Measurements from ENCODE around the gene PHF13. TPM values are rescaled to one million over a fixed set of nuclear protein-coding genes. Genes with fewer than 3 reads are reported as not detected.
A peak's percentile ranks its signal among the peaks of the same experiment; 100 is the strongest.

Gene PHF13
- total RNA-seq, 1 experiment from 2014 or later = 55.8 TPM

DNA sequence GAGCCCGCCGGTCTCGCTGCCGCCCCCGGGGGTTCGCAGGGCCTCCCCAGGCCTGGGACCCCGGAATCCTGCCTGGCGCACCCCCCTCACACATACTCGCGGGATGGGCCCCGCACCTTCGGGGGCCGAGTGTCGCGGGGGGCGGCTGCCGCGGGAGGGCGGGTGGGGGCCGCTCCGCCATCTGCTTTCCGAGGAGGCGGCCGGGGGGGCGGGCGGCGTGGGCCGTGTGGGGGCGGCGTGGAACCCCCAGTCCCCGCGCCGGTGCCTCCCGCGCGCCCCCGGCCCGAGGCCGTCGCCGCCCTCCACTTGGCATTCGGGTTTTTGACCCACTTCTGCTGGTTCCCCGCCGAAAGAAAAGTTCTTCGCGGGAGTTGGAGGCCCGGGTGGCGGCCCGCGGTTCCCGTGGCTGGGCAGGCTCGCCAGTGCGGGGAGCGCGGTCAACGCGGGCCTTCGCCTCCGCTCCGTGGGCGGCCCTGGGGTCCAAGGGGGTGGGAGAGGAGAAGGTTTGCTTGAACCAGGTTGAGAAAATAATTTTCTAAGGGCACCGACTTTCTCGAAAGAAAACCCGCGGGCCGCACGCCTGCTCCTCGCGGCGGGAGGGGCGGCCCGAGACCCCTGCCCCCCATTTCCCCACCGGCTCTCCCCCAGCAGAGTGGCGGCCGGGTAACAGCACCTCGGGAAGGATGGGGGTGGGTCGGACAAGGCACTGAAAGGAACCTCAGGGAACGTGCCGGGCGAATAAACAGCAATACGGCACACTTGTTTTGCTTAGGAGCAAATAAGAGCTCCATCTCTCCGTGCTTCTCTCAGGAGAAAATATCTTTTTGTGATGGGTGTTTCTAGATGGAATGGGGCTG lies 1.6 kb downstream of the PHF13 start:
- Histone ChIP-seq H2BK20ac (ENCODE audit: low read depth, low read length, poor library complexity, severe bottlenecking) (no peak overlapping the region), H3K4ac (ENCODE audit: low read depth, low read length) (no peak overlapping the region), H3K18ac (ENCODE audit: insufficient read length, low read depth, low read length) (no peak overlapping the region), H4K8ac (replicated peaks; ENCODE audit: insufficient read length, low read depth, low read length) (no peak overlapping the region), H3K79me1 (ENCODE audit: insufficient read depth, low read depth, low read length, poor library complexity, severe bottlenecking) (peaks cover 9% of the 10 kb centered on the region), H2AK5ac (ENCODE audit: insufficient read length, low read length) (no peak overlapping the region), H3K4me1 (ENCODE audit: insufficient read depth, low read length) (no peaks in the 10 kb centered on the region), H3K27ac (ENCODE audit: insufficient read length, low read depth, low read length) (no peak overlapping the region), H2BK120ac (ENCODE audit: low read depth, low read length, poor library complexity, severe bottlenecking) (no peak overlapping the region), H3K56ac (ENCODE audit: insufficient read length, low read depth, low read length) (no peak overlapping the region), H3K27me3 (ENCODE audit: insufficient read depth, low read length) (no peaks in the 10 kb centered on the region), H4K5ac (ENCODE audit: insufficient read length, low read depth, low read length) (no peak overlapping the region), H2BK15ac (ENCODE audit: low read depth, low read length) (no peak overlapping the region), H3K79me2 (ENCODE audit: insufficient read depth, low read length) (peaks cover 15% of the 10 kb centered on the region; the same call in 1 of the 2 replicates), H3K14ac (ENCODE audit: insufficient read depth, low read length) (peak overlapping the region; percentile 89; the same call in 1 of the 2 replicates), H3K9ac (ENCODE audit: extremely low read depth, insufficient read length, low read length) (peak overlapping the region; percentile 33), H3K23ac (ENCODE audit: insufficient read length, low read depth, low read length) (no peak overlapping the region), H3T11ph (ENCODE audit: low read length) (no peak overlapping the region), H2BK12ac (ENCODE audit: insufficient read length, low read depth, low read length) (no peak overlapping the region), H2AFZ (ENCODE audit: low read length) (no peak overlapping the region), H2BK5ac (ENCODE audit: insufficient read length, low read length) (no peak overlapping the region), H4K20me1 (ENCODE audit: control insufficient read depth, insufficient read depth, insufficient read length) (no peaks in the 10 kb centered on the region), H3K9me3 (ENCODE audit: control insufficient read depth, low read depth, low read length) (no peaks in the 10 kb centered on the region), H3K23me2 (ENCODE audit: insufficient read length, low read depth, low read length, poor library complexity, severe bottlenecking) (peaks cover 17% of the 10 kb centered on the region), H3K4me2 (ENCODE audit: insufficient read depth, insufficient read length, low read length) (peak overlapping the region; percentile 78), H4K91ac (ENCODE audit: insufficient read length, low read depth, low read length) (no peak overlapping the region)
- Mint-ChIP-seq H3K9me3 (no peaks in the 10 kb centered on the region), H3K27me3 (ENCODE audit: low read depth) (peaks cover 14% of the 10 kb centered on the region), H3K4me1 (peaks cover 13 to 15% of the 10 kb centered on the region in 2 experiments), H3K27ac (peak overlapping the region in 2 of 3 experiments; percentile 37 to 55; a peak in 2 of 7 replicates), H3K4me3 (peak overlapping the region; percentile 75 to 83), H3K36me3 (ENCODE audit: insufficient read depth in 1 of 3, low read depth in 3 of 3) (peaks cover 13 to 41% (median 32%) of the 10 kb centered on the region in 3 experiments; a peak in 6 of 7 replicates)
- TF ChIP-seq, protein P1, sequence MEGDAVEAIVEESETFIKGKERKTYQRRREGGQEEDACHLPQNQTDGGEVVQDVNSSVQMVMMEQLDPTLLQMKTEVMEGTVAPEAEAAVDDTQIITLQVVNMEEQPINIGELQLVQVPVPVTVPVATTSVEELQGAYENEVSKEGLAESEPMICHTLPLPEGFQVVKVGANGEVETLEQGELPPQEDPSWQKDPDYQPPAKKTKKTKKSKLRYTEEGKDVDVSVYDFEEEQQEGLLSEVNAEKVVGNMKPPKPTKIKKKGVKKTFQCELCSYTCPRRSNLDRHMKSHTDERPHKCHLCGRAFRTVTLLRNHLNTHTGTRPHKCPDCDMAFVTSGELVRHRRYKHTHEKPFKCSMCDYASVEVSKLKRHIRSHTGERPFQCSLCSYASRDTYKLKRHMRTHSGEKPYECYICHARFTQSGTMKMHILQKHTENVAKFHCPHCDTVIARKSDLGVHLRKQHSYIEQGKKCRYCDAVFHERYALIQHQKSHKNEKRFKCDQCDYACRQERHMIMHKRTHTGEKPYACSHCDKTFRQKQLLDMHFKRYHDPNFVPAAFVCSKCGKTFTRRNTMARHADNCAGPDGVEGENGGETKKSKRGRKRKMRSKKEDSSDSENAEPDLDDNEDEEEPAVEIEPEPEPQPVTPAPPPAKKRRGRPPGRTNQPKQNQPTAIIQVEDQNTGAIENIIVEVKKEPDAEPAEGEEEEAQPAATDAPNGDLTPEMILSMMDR (conservative IDR thresholded peaks at IDR 0.05) = no peak
- WGBS (ENCODE audit: extremely low coverage, insufficient read length, low lambda C conversion rate) = no CpG with 5 or more reads among the region's 82 CpGs
- no peak for DNase-seq
